HG02970 (cell line): ENCODE measurements around the gene TMEM272.
A peak's percentile ranks its signal among the peaks of the same experiment; 100 is the strongest.

Experiments used
- ATAC-seq: cut with Tn5 transposase; IDR thresholded peaks from one replicate; pipeline ENCODE4 v1.9.1; 2021; ENCODE audit warnings: mild to moderate bottlenecking, moderate library complexity, moderate number of reproducible peaks; ENCODE audit not compliant: unreplicated experiment, low FRiP score

The TMEM272 gene

DNA sequence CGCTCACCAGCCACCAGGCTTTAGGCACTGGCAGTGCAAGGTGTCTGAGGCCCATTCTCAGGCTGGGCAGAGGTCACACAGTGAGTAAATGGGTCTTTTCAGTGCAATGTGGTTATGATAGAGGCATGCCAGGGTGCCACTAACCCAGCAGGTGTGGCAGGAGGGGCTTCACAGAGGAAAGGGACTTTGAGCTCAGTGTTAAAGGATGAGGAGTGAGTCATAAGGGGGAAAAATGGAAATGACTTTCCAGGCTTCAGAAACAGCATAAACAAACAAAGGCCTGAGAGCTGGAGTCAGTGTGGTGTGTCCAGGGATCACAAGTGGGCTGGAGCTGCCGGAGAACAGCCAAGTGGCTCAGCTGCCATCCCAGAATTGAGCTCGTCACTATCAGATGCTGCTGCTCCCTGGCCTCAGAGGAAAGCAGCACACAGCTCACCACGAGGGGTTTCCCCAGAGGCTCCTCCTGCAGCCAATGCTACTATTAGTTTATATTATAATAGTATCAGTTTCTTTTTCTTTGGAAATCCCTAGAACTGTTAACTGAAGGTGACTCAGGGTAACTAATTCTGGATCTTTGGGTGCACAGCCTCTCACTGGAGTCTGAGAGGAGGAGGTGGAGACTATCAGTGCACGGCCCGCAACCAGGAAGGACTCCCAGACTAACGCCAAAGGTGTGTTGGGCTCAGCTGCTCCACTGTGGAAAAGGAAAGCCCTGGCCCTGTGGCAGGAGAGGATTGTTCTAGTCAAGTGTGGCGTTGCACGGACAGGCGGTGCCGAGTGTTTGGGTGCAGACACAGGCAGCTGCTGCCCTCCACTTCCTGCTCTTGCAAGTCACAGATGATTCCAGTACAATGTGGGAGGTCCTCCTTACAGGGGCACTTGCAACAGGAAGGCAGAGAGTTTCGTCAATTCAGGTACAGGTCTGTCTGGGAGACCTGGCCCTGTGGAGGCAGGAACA lies 80.5 kb downstream of the TMEM272 start:
- ATAC-seq, result peak; percentile 72

- no peak for ATAC-seq
Observed at GRCh38 chr13:51763486-51763885, 81.5 kb downstream of the TMEM272 start.
